SW 1271 (cell line): ENCODE measurements around the gene SOX6.

Experiments
- DNase-seq, 2 experiments: peaks; one replicate each; lab custom pipeline; 2025; lab: John Stamatoyannopoulos, UW

Gene SOX6

GRCh38 chr11:15991215-15991614, 365.1 kb downstream of the SOX6 start:
- DNase-seq = no peak

GRCh38 chr11:15989685-15990084, 366.7 kb downstream of the SOX6 start:
- no peak for DNase-seq

DNA sequence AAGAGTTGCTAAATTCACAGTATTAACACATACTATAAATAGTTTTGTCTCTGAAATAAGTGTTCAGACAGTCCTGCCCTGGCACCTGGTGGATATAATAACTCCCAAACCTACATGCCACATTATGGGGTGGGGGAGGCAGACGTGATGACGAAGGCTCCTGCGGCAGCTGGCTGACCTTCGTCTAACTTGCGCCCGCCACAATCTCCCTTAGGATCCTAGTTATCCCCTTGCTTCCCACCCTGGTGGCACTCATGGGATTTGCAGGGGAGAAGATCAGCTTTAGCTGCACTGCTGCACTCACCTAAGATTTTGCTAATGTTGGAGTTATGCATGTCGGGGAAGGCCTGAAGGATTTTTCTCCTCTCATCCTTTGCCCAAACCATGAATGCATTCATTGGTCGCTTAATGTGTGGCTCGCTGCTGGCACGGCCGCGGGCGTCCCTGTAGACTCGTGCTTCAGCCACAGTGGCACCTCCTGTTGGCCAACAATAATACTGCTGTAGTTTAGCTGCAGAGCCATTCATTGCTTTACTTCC, 367.6 kb downstream of the SOX6 start:
- DNase-seq = no peak

DNA sequence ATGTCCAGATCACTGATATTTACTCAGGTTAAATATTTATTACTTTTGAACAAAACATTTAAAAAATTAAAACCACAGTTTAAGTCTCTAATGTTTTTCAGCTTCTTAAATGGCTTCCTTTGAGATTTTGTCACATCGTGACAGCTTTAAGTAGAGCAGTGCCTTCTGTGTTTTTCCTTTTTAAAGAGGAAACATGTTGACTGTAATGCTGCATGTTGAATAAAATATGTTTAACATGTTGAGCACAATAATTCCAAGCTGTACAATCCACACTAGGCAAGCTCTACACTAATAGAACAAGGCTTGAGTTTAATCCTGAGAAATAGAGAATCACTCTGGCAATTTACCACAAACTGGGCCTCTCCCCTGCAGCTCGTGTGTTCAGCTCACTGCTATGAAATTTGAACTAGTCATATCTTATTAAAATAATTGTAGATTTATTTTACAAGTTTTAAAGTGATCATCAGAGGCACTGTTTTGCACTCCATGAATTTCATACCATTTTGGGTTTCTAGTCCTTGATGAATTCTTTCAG, 368.3 kb downstream of the SOX6 start:
- no peak for DNase-seq

DNA sequence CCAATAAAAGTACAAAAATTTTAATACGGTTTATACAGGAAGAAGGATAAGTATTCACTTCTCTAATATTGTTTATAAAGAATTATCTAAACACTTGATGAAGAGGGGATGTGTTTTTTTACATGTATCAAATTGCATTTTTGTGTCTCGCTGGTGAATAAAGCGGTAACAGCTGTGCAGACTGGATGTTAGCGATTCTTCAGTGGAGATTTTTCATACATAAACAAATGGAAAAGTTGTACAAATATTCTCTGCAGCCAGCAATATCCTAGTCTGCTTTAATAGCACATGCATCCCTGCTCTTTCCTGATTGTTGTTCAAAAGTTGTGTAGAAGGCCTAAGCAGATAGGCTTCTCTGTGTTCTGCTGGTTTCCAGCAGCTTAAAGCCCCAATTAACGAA, 369.3 kb downstream of the SOX6 start:
- DNase-seq = no peak

- DNase-seq = no peak
Observed at GRCh38 chr11:15985860-15986139, 370.5 kb downstream of the SOX6 start.

DNA sequence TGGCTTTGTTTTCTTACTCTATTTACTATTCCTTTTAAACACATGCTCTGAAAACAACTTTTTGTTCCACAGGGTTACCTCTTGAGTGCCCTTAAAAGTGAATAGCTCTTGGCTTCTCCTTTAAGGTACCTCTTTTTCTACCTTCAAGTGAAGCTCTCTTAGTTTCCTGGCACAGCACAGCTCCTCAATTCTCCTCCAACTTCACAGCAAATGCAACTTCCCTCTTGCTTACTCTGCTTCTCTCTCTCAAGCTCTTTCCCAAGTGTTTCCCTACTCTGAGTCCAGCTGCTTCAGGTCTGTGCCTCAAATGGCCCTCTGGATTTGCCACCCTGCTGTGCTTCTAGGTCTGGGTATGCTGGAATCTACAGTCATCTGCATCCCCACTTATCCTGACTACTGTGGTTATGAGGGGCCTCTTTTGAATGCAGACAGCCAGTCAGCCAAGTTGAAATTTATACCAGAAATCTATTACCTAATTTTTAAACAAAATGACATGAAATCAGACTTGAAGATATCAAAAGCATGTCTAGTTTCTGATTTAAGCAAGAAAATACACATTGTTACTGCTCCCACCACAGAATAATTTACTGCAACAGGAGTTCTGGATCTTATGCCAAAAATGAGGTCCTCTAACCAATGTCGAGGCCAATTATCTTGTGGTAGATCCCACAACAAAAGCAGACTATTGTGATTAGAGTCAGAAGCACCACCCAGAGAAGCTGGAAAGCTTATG, 371.1 kb downstream of the SOX6 start:
- no peak for DNase-seq

DNA sequence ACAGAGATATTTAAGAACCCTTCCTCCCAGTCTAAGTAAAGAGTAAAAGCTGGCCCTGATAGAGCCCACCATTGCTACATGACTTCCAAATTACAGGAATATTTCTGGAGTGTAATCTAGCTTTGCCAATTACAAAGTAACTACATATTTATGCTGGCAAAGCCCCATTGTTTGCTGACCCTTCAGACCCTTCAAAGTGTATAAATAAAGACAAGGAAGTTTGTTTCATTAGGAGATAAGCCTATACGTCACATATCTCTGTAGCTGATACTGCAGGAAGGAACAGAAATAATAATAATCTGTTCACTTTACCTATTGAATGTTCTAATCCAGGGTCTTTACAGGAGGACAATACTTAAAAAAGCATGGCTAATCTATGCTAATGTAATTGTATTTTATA, 375.1 kb downstream of the SOX6 start:
- DNase-seq = no peak

- no peak for DNase-seq
Observed at GRCh38 chr11:15977116-15977515, 379.2 kb downstream of the SOX6 start.

DNA sequence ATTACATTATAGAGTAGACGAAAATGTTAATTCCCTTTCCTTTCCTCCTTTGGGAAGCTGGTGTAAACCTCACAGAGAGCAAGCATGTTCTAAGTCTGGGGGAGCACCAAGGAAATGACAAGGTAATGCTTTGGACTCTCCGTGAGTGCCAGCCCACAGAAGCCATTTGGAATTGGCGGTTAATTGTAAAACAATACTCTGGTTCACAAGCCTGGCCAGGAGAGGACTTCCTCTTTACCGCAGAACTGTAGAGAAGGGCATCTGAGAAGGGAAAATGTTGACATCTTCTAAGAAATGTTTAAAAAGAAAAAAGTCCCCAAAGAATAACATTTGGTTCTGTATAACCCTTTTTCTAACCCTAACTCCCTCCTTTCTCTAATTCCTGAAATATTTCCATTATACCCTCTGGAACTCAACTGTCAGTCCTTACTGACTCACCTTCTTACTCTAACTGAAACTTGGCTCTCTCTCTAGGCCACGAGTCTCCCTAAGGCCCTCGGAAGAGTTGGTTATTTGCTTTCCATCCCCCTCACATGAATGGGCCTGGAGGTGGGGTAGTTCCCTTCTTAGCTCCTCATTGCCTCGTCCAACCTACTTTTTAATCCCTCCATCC, 379.8 kb downstream of the SOX6 start:
- DNase-seq = no peak

DNA sequence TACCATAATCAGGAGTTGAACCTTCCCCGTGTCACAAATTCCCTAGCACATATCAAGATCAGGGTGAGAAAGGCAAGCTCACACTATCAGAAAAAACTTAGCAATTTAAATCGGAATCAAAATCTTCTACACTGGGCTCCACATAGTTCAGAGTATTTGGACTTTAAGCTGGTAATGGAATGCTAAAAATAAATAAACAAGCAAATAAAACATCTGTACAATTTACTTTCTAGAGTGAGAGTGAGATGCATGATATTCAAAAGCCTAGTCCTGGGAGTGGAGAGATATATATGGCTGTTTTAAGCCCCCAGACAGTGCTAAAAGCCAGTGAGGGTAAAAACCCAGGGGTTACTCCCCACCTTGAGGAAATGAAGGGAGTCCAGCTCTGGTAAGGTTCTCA, 380.6 kb downstream of the SOX6 start:
- DNase-seq = no peak

- no peak for DNase-seq
Observed at GRCh38 chr11:15972838-15973237, 383.5 kb downstream of the SOX6 start.

DNA sequence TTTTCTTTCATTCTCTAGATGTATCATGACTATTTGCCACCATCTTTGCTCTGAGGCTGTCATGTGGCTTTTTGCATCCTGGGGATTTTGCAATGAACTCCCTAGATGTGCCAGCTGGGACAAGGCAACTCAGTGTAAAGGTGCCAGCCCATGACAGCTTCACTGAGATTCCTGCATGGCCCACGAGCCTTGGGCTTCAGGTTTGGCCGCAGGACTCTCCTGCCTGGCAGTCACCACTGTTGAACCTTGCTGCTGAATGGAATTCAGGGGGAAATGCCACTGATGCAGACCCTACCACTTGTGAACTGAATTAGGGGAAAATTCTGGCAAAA, 385.2 kb downstream of the SOX6 start:
- no peak for DNase-seq

- DNase-seq = no peak
Observed at GRCh38 chr11:15970506-15971214, 385.7 kb downstream of the SOX6 start.

DNA sequence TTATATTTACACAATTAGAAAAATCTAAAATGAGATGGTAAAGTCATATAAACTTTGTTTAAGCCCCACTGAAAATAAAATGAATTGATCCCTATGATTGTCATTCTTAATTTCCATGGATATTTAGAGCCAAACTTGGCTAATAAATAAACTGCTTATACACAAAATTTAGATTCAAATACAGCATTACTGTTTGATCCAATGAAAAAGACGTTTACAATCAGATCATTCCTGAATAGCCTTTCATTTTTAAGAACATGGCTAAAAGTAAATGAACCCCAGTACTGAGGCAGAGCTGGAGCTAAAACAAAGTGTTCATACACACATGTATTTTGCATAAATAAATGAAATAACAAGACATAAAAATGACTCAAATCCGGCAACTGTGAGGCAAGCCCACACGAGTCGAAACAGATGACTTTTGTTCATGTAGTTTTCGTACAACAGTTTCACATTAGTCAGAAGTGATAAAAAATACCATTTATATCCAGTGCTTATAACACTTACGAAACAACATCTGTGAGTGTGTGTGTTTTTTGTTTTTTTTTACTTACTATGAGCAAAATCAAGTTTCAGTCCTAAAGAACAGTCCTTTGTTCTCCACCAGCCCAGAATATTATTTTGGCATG, 386.5 kb downstream of the SOX6 start:
- DNase-seq = no peak

DNA sequence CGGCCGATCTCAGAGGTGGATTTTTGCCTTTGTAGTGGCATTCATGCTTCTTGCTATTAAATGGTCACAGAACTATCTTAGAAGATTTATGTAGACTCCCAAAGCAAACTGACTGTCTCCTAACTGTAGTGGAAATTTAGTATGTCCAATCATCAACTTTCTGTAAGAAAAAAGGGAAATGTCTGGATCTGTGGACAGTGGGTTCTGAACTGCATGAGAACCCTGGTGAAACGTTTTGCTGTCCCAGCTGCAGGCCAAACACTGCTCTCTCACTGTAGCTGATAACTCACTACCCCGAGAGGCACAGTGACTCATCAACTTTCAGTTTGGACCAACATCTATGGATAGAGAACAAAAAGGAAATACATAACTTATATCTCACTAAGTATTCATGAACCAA, 387.1 kb downstream of the SOX6 start:
- peak in 1 of 2 experiments; percentile 5 for DNase-seq

DNA sequence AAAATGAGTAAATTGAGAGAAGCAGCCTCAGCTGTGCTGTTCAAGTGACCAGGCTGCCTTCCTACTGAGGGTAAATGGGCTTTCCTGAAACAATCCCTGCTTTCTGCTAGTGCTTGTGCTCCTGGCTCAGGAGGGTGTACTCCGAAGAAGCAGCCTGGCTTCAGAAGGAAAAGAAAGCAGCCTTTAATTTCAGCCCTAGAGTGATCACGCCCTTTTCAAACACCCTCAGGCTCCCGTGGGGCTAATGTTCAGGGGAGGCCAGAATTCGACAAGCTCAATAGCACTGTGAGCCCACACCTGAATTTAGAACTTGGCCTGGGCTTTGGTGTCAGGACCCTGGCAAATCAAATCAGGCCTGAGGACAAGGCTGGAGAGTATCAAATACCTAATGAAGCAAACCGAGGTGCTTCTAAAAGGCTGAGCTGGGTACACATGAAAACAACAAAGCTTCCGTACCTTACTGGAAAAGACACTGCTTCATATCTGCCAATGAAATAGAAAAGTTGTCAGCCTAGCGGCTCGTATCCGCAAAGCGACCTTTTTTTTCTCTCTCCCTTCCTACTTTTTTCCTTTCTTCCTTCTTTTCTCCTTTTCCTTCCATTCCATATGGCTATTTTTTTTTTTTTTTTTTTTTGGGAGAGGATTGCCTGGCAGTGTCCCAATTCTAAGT, 387.8 kb downstream of the SOX6 start:
- no peak for DNase-seq

- no peak for DNase-seq
Observed at GRCh38 chr11:15967966-15968365, 388.4 kb downstream of the SOX6 start.

GRCh38 chr11:15967166-15967565, 389.2 kb downstream of the SOX6 start:
- DNase-seq = no peak

GRCh38 chr11:15965562-15966250, 390.6 kb downstream of the SOX6 start:
- DNase-seq = no peak

DNA sequence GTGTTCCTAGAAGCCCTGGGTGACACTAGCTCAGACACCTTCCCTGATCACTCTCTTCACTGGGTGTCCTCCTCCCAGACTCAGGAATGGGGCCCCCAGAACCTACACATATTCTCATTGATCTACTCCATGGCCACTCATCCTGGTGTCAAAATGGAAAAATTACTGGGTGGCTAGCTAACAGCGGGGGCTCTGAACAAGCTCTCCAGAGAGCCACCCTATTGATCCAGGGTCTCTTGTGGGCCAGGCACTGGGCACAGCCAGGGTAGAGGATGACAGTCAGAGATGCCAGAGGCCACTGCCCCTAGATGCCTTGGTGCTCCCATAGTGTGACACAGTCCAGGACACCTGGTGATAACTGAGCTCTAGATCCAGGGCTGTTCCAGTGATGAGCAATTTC, 393.1 kb downstream of the SOX6 start:
- DNase-seq = no peak

GRCh38 chr11:15958910-15959309, 397.4 kb downstream of the SOX6 start:
- DNase-seq = no peak
